Epithelial cell of esophagus (primary cell): ENCODE data around the gene EXTL1.
A peak's percentile ranks its signal among the peaks of the same experiment; 100 is the strongest.

ENCODE experiments used
- DNase-seq: peaks from one replicate; pipeline ENCODE4 v3.0.0; 2010; ENCODE audit warnings: low read depth
- H3K4me3 ChIP-seq: 2 replicates; pipeline ENCODE4 v1.5.1; 2011; ENCODE audit warnings: mild to moderate bottlenecking, low read length, control low read depth
- TF ChIP-seq, protein P1 (sequence below): IDR thresholded peaks from 2 replicates; pipeline ENCODE4 v1.5.1; 2011; ENCODE audit warnings: low read depth, mild to moderate bottlenecking, low read length, control low read depth, inconsistent platforms; ENCODE audit not compliant: insufficient read depth; ENCODE audit errors: missing control alignments

The EXTL1 gene

DNA sequence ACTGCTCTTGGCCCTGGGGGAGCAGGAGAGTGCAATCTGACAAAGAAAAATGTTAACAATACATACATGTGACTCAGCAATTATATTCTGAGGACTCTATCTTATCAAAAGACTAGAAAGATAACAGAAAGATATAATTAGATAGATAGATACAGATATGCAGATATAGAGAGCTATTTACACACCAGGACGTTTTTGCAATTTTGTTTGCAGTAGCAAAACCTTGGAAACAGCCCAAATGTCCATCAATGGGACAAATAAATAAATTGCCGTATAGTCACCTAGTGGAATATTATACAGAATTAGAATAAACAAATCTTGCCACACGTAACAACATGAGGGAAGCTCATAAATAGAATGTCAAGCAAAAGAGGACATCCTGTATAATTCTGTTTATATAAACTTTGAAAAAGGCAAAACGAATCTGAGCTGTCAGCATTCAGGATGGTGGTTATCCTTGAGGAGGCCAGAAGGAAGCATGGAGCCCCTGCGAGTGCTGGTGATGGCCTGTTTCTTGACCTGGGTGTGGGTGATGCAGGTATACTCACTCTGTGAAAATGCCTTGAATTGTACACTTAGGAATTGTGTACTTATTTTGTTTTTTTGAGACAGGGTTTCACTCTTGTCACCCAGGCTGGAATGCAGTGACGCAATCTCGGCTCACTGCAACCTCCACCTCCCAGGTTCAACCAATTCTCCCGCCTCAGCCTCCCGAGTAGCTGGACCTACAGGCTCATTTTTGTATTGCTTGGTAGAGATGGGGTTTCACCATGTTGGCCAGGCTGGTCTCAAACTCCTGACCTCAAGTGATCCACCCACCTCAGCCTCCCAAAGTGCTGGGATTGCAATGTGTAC lies 58.6 kb downstream of the EXTL1 start:
- TF ChIP-seq, protein P1, sequence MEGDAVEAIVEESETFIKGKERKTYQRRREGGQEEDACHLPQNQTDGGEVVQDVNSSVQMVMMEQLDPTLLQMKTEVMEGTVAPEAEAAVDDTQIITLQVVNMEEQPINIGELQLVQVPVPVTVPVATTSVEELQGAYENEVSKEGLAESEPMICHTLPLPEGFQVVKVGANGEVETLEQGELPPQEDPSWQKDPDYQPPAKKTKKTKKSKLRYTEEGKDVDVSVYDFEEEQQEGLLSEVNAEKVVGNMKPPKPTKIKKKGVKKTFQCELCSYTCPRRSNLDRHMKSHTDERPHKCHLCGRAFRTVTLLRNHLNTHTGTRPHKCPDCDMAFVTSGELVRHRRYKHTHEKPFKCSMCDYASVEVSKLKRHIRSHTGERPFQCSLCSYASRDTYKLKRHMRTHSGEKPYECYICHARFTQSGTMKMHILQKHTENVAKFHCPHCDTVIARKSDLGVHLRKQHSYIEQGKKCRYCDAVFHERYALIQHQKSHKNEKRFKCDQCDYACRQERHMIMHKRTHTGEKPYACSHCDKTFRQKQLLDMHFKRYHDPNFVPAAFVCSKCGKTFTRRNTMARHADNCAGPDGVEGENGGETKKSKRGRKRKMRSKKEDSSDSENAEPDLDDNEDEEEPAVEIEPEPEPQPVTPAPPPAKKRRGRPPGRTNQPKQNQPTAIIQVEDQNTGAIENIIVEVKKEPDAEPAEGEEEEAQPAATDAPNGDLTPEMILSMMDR, result no peak
- H3K4me3 ChIP-seq, result no peak overlapping the region
- no peak for DNase-seq

DNA sequence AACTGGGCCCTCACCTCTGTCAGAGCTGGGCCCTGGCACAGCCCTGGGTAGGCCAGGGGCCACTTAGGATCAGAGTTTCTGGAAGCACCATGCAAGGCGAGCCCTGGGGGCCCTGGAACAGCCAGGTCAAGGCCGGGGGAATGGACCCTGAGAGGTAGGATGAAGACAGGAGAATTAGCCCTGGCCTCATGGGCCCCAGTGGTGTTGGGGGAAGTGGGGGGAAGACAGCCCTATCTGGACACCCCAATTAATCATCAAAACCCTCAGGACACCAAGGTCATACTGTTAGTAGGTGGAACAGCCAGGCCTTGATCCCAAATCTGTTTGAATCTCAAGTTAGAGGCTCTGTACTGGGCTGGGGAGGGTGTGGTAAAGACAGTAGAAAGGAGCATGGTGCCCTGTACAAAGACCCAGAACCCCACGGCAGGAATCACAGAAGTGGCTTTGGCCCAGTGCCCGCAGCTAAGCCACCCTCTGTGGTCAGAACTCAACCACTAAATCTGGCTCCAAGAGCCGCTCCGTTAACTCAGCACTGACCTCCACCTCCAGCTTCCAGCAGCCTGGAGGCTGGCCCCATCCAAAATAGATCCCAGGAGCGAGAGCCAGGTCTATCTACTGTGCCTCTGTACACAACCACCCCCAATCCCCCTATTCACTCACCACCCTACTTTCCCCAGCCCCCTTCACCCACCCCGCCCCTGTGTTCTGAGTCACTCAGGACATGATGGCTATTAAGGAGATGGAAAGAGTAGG lies 59.9 kb downstream of the EXTL1 start:
- no peak overlapping the region for H3K4me3 ChIP-seq
- TF ChIP-seq, protein P1, result no peak
- DNase-seq, result no peak

DNA sequence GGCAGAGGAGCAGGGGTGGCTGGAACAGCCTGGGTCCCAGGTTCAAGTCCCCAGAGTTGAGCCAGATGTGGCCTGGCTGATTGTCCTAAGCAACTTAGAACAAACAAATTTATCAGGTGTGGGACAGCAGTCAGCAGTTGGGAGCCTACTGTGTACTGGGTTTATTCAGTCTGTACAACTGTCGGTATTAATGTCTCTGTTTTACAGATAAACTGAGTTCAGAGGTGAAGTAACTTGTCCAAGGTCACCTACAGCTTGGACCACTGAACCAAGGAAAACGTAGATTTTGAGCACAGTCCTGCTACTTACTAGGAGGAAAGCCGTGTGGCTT lies 60.4 kb downstream of the EXTL1 start:
- DNase-seq, result no peak
- no peak overlapping the region for H3K4me3 ChIP-seq
- TF ChIP-seq, protein P1, result no peak

DNA sequence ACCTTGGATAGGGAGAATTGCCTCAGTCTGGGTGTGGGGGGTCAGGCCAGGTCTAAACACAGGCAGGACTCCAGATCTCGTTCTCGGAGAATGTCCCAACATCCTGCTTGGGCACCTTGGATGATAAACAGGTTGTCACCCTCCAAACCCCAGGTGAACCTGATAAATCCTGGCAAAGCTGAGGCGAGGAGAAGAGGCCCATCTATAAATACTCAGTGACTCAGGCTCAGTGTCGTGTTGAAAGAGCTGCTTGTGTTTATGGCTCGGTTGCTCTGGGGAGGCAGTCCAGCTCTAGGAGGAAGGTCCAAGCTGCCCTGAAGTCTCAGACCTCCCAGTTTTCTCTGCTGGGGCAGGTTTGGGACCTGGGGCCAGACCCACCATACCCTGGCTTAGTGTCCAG lies 61.6 kb downstream of the EXTL1 start:
- H3K4me3 ChIP-seq, result no peak overlapping the region
- TF ChIP-seq, protein P1, result no peak
- DNase-seq, result peak; percentile 58

DNA sequence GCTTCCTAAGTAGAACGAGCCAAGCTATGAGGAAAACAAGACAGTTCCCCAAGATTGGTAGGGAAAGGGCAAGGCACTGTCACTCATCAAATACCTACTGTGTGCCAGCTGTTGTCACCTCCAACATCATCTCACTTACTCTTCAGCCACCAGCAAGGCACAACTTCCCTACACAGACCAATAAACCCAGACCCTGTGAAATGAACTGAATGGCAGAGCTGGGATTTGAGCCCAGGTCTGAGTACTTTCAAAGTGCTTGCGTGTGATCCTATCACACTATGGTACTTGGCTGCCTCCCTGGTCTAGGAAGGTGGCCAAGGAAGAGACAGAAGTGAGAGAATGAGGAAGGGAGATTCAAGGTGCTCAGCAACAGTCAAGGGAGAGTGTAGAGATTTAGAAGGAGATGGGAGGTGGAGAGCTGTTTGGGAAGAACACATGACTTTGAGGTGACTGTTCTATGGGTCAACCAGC lies 62.6 kb downstream of the EXTL1 start:
- TF ChIP-seq, protein P1, result no peak

DNA sequence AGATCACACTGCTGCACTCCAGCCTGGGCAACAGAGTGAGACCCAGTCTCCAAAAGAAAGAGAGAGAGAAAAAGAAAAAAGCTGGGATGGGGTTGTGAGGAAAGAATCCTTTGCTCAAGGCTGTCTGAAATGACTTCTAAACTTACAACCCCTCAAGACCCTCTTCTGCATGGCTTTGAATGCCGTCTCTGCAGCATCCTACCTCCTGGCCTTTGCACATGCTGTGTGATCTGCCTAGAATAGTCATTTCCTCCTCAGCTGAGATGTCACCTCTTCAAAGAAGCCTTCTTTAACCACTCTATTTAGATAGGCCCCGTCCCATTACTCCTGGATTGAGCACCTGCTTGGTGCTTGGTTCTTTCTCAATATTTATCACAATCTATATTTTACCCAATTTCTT lies 63.3 kb downstream of the EXTL1 start:
- DNase-seq, result no peak
- TF ChIP-seq, protein P1, result no peak
- no peak overlapping the region for H3K4me3 ChIP-seq

More for the DNA sequence above, 62.6 kb downstream of the EXTL1 start:
- H3K4me3 ChIP-seq, result no peak overlapping the region
- DNase-seq, result no peak
